HFF-Myc (cell line): Measurements from ENCODE around the gene KCND3.

ENCODE experiments used
- DNase-seq: peaks from one replicate; pipeline ENCODE4 v3.0.0-alpha.2; 2011; ENCODE audit warnings: low read depth; ENCODE audit errors: extremely low read depth
- H3K4me3 ChIP-seq: replicated peaks from 2 replicates; pipeline ENCODE4 v1.5.1; 2011; ENCODE audit warnings: low read depth, mild to moderate bottlenecking, control low read depth, low read length
- CTCF ChIP-seq: IDR thresholded peaks from 2 replicates; pipeline ENCODE4 v1.5.1; 2012; ENCODE audit warnings: mild to moderate bottlenecking, low read depth, low read length, control low read depth; ENCODE audit errors: missing control alignments

Gene KCND3

GRCh38 chr1:111894497-111894896 is 95.0 kb downstream of the KCND3 start:
- DNase-seq: no peak
- no peak for TF ChIP-seq CTCF
- H3K4me3 ChIP-seq: no peak overlapping the region

- TF ChIP-seq CTCF: no peak
- DNase-seq: no peak
- H3K4me3 ChIP-seq: no peak overlapping the region
Measured at GRCh38 chr1:111891566-111891965, 97.9 kb downstream of the KCND3 start.

GRCh38 chr1:111888740-111889376 is 100.6 kb downstream of the KCND3 start:
- no peak overlapping the region for H3K4me3 ChIP-seq
- DNase-seq: no peak
- no peak for TF ChIP-seq CTCF

GRCh38 chr1:111887875-111888274 is 101.6 kb downstream of the KCND3 start:
- no peak for DNase-seq
- TF ChIP-seq CTCF: no peak
- no peak overlapping the region for H3K4me3 ChIP-seq

GRCh38 chr1:111887385-111887784 is 102.1 kb downstream of the KCND3 start:
- no peak for TF ChIP-seq CTCF
- no peak for DNase-seq
- H3K4me3 ChIP-seq: no peak overlapping the region

- DNase-seq: no peak
- H3K4me3 ChIP-seq: no peak overlapping the region
- TF ChIP-seq CTCF: no peak
Measured at GRCh38 chr1:111886741-111887140, 102.7 kb downstream of the KCND3 start.
